Measurements from ENCODE around the gene PPP2R2C.

Gene PPP2R2C

GRCh38 chr4:6427439-6428090 is 44.8 kb downstream of the PPP2R2C start:
- no peak overlapping the region for H3K4me2 ChIP-seq (ENCODE audit: low read depth, low read length, poor library complexity, severe bottlenecking)

GRCh38 chr4:6426571-6427438 is 45.6 kb downstream of the PPP2R2C start:
- Histone ChIP-seq H3K79me2 (ENCODE audit: insufficient read depth, low read length) (no peaks in the 10 kb centered on the region), H3K9ac (ENCODE audit: low read depth, low read length, poor library complexity, severe bottlenecking) (no peak overlapping the region), H3K4me2 (ENCODE audit: low read depth, low read length, poor library complexity, severe bottlenecking) (no peak overlapping the region), H2AFZ (ENCODE audit: low read length) (no peak overlapping the region), H3F3A (ENCODE audit: low read depth) (no peaks in the 10 kb centered on the region), H3K36me3 (ENCODE audit: insufficient read depth, low read length) (no peaks in the 10 kb centered on the region), H3K4me1 (ENCODE audit: insufficient read depth, low read length, poor library complexity, severe bottlenecking) (no peaks in the 10 kb centered on the region), H3K9me2 (replicated peaks; ENCODE audit: low read depth, low read length) (no peaks in the 10 kb centered on the region), H3K27me3 (ENCODE audit: insufficient read depth, low read length, poor library complexity, severe bottlenecking) (no peaks in the 10 kb centered on the region), H4K20me1 (ENCODE audit: insufficient read depth, low read length, poor library complexity, severe bottlenecking) (no peaks in the 10 kb centered on the region), H3K9me3 (ENCODE audit: insufficient read depth, low read depth, low read length) (no peaks in the 10 kb centered on the region), H3K4me3 (ENCODE audit: low read length, poor library complexity, severe bottlenecking) (no peak overlapping the region)
- TF ChIP-seq EZH2phosphoT487 (IDR thresholded peaks at IDR 0.05; ENCODE audit: borderline replicate concordance) (no peak), CTCF (conservative IDR thresholded peaks at IDR 0.05; ENCODE audit: low read length) (no peak)

More at GRCh38 chr4:6427439-6428090, 44.8 kb downstream of the PPP2R2C start:
- no peaks in the 10 kb centered on the region for H4K20me1 ChIP-seq (ENCODE audit: insufficient read depth, low read length, poor library complexity, severe bottlenecking)
- H3K9me3 ChIP-seq (ENCODE audit: insufficient read depth, low read depth, low read length): no peaks in the 10 kb centered on the region
- TF ChIP-seq CTCF (conservative IDR thresholded peaks at IDR 0.05; ENCODE audit: low read length): 0 out of 2 replicates have a peak, but pooled peaks have one; percentile 17
- no peak for TF ChIP-seq EZH2phosphoT487 (IDR thresholded peaks at IDR 0.05; ENCODE audit: borderline replicate concordance)
- no peaks in the 10 kb centered on the region for H3K36me3 ChIP-seq (ENCODE audit: insufficient read depth, low read length)
- H3K79me2 ChIP-seq (ENCODE audit: insufficient read depth, low read length): no peaks in the 10 kb centered on the region
- no peak overlapping the region for H3K4me3 ChIP-seq (ENCODE audit: low read length, poor library complexity, severe bottlenecking)
- no peaks in the 10 kb centered on the region for H3K9me2 ChIP-seq (replicated peaks; ENCODE audit: low read depth, low read length)
- H3K4me1 ChIP-seq (ENCODE audit: insufficient read depth, low read length, poor library complexity, severe bottlenecking): no peaks in the 10 kb centered on the region
- no peak overlapping the region for H2AFZ ChIP-seq (ENCODE audit: low read length)
- no peaks in the 10 kb centered on the region for H3F3A ChIP-seq (ENCODE audit: low read depth)
- H3K27me3 ChIP-seq (ENCODE audit: insufficient read depth, low read length, poor library complexity, severe bottlenecking): no peaks in the 10 kb centered on the region
- H3K9ac ChIP-seq (ENCODE audit: low read depth, low read length, poor library complexity, severe bottlenecking): no peak overlapping the region

- no peak overlapping the region for H3K9ac ChIP-seq (ENCODE audit: low read depth, low read length, poor library complexity, severe bottlenecking)
- H2AFZ ChIP-seq (ENCODE audit: low read length): no peak overlapping the region
- H3K79me2 ChIP-seq (ENCODE audit: insufficient read depth, low read length): no peaks in the 10 kb centered on the region
- no peak overlapping the region for H3K4me3 ChIP-seq (ENCODE audit: low read length, poor library complexity, severe bottlenecking)
- H3K36me3 ChIP-seq (ENCODE audit: insufficient read depth, low read length): no peaks in the 10 kb centered on the region
- H3K4me2 ChIP-seq (ENCODE audit: low read depth, low read length, poor library complexity, severe bottlenecking): no peak overlapping the region
- no peaks in the 10 kb centered on the region for H3K27me3 ChIP-seq (ENCODE audit: insufficient read depth, low read length, poor library complexity, severe bottlenecking)
- no peak for TF ChIP-seq CTCF (conservative IDR thresholded peaks at IDR 0.05; ENCODE audit: low read length)
- TF ChIP-seq EZH2phosphoT487 (IDR thresholded peaks at IDR 0.05; ENCODE audit: borderline replicate concordance): no peak
- no peaks in the 10 kb centered on the region for H3K9me2 ChIP-seq (replicated peaks; ENCODE audit: low read depth, low read length)
- no peaks in the 10 kb centered on the region for H4K20me1 ChIP-seq (ENCODE audit: insufficient read depth, low read length, poor library complexity, severe bottlenecking)
- no peaks in the 10 kb centered on the region for H3F3A ChIP-seq (ENCODE audit: low read depth)
- no peaks in the 10 kb centered on the region for H3K4me1 ChIP-seq (ENCODE audit: insufficient read depth, low read length, poor library complexity, severe bottlenecking)
- no peaks in the 10 kb centered on the region for H3K9me3 ChIP-seq (ENCODE audit: insufficient read depth, low read depth, low read length)
Observed at GRCh38 chr4:6425911-6426310, 46.5 kb downstream of the PPP2R2C start.
